GM23338 (cell line): Measurements from ENCODE around the gene FARP1. TPM values are rescaled to one million over a fixed set of nuclear protein-coding genes. Genes with fewer than 3 reads are reported as not detected.

Source experiments
- ATAC-seq: fragments of 200-7000 bp; cut with Tn5 transposase; 3 replicates; pipeline ENCODE4 v1.9.1; 2020
- DNase-seq: peaks from one replicate; pipeline ENCODE4 v3.0.0-alpha.2; 2015; ENCODE audit warnings: low spot score
- H2AFZ ChIP-seq: fragments of 200-600 bp; sonication (generic); 2 replicates; pipeline ENCODE4 v1.8.0; 2016; ENCODE audit warnings: antibody characterized with exemption, mild to moderate bottlenecking, moderate library complexity
- H3F3A ChIP-seq: fragments of 200-600 bp; sonication (generic); replicated peaks from 2 replicates; pipeline ENCODE4 v1.8.0; 2017; ENCODE audit warnings: antibody characterized with exemption, mixed run types, low read depth
- H3K27ac ChIP-seq: fragments of 200-600 bp; sonication (generic); 2 replicates; pipeline ENCODE4 v1.6.1; 2016; ENCODE audit warnings: low read depth
- H3K27me3 ChIP-seq: fragments of 200-600 bp; sonication (generic); 2 replicates; pipeline ENCODE4 v1.8.0; 2016; ENCODE audit warnings: mild to moderate bottlenecking, mixed run types, moderate library complexity; ENCODE audit not compliant: insufficient read depth
- H3K36me3 ChIP-seq: fragments of 200-600 bp; sonication (generic); 2 replicates; pipeline ENCODE4 v1.8.0; 2016; ENCODE audit warnings: mild to moderate bottlenecking; ENCODE audit not compliant: insufficient read depth
- H3K4me1 ChIP-seq: fragments of 200-600 bp; sonication (generic); 2 replicates; pipeline ENCODE4 v1.8.0; 2016; ENCODE audit warnings: mild to moderate bottlenecking, moderate library complexity; ENCODE audit not compliant: insufficient read depth
- H3K4me2 ChIP-seq: fragments of 200-600 bp; sonication (generic); 2 replicates; pipeline ENCODE4 v1.7.1; 2017; ENCODE audit warnings: mixed run types
- H3K4me3 ChIP-seq: fragments of 200-600 bp; sonication (generic); 2 replicates; pipeline ENCODE4 v1.6.1; 2016; ENCODE audit warnings: mixed run types
- H3K79me2 ChIP-seq: fragments of 200-600 bp; sonication (generic); replicated peaks from 2 replicates; pipeline ENCODE4 v1.8.0; 2017; ENCODE audit warnings: mild to moderate bottlenecking; ENCODE audit not compliant: insufficient read depth
- H3K9me2 ChIP-seq: fragments of 200-600 bp; sonication (generic); 2 replicates; pipeline ENCODE4 v1.8.0; 2017; ENCODE audit not compliant: insufficient read depth
- H4K20me1 ChIP-seq: fragments of 200-600 bp; sonication (generic); replicated peaks from 2 replicates; pipeline ENCODE4 v1.8.0; 2017; ENCODE audit warnings: mild to moderate bottlenecking; ENCODE audit not compliant: insufficient read depth
- H3K27ac Mint-ChIP-seq: 2 replicates; pipeline ENCODE4 v1.8.0; 2020; ENCODE audit warnings: inconsistent platforms, mild to moderate bottlenecking, moderate library complexity, mixed read lengths
- H3K27me3 Mint-ChIP-seq: 3 replicates; pipeline ENCODE4 v1.8.0; 2022; ENCODE audit warnings: low read depth, mild to moderate bottlenecking, moderate library complexity, mixed read lengths, inconsistent platforms; ENCODE audit not compliant: insufficient read depth, poor library complexity
- H3K36me3 Mint-ChIP-seq: 3 replicates; pipeline ENCODE4 v1.8.0; 2021; ENCODE audit warnings: low read depth, mild to moderate bottlenecking, inconsistent platforms, moderate library complexity, mixed read lengths
- H3K4me1 Mint-ChIP-seq: 3 replicates; pipeline ENCODE4 v1.8.0; 2020; ENCODE audit warnings: mild to moderate bottlenecking, inconsistent platforms, mixed read lengths
- H3K4me3 Mint-ChIP-seq: 3 replicates; pipeline ENCODE4 v1.8.0; 2021; ENCODE audit warnings: moderate library complexity, mild to moderate bottlenecking, inconsistent platforms, mixed read lengths
- H3K9me3 Mint-ChIP-seq: 3 replicates; pipeline ENCODE4 v1.8.0; 2020; ENCODE audit warnings: moderate library complexity, mild to moderate bottlenecking, inconsistent platforms, mixed read lengths
- CREB1 ChIP-seq: fragments of 250-450 bp; sonication (Bioruptor Pico); IDR thresholded peaks from 2 replicates; pipeline ENCODE4 v1.5.0; 2020; ENCODE audit warnings: low read depth, mild to moderate bottlenecking, moderate library complexity
- EZH2 ChIP-seq: fragments of 200-600 bp; sonication (generic); IDR thresholded peaks from one replicate; pipeline ENCODE4 v1.8.0; 2017; ENCODE audit warnings: antibody characterized with exemption, mild to moderate bottlenecking, low read depth; ENCODE audit not compliant: unreplicated experiment
- EZH2phosphoT487 ChIP-seq: fragments of 200-600 bp; sonication (generic); IDR thresholded peaks from one replicate; pipeline ENCODE4 v1.8.1; 2018; ENCODE audit warnings: antibody characterized with exemption; ENCODE audit not compliant: unreplicated experiment
- JUNB ChIP-seq: IDR thresholded peaks from one replicate; pipeline ENCODE4 v1.6.1; 2016; ENCODE audit warnings: antibody characterized with exemption; ENCODE audit not compliant: unreplicated experiment
- POLR2AphosphoS5 ChIP-seq: IDR thresholded peaks from 2 replicates; pipeline ENCODE4 v1.6.1; 2016; ENCODE audit warnings: antibody characterized with exemption, low read depth
- REST ChIP-seq: IDR thresholded peaks from one replicate; pipeline ENCODE4 v1.6.1; 2018; ENCODE audit warnings: antibody characterized with exemption; ENCODE audit not compliant: unreplicated experiment
- STAT1 ChIP-seq: IDR thresholded peaks from one replicate; pipeline ENCODE4 v1.6.1; 2016; ENCODE audit warnings: antibody characterized with exemption; ENCODE audit not compliant: unreplicated experiment
- ZNF114 ChIP-seq: fragments of 250-450 bp; sonication (Bioruptor Pico); IDR thresholded peaks from 2 replicates; pipeline ENCODE4 v1.5.0; 2020; ENCODE audit warnings: mild to moderate bottlenecking, moderate library complexity
- ZNF331 ChIP-seq: fragments of 250-450 bp; sonication (Bioruptor Pico); IDR thresholded peaks from 2 replicates; pipeline ENCODE4 v1.5.0; 2020; ENCODE audit warnings: low read depth, mild to moderate bottlenecking, moderate library complexity
- polyA plus RNA-seq: library from polyadenylated mRNA; unstranded; fragments of >200 nt; fragmentation: Nextera tagmentation; extraction: Ambion mirVana; gene quantifications from 2 replicates; pipeline ENCODE4 v1.2.1, GENCODE V29; 2016
- total RNA-seq: library from RNA; depleted of rRNA; stranded (reverse); fragments of >200 nt; shearing (Covaris generic); gene quantifications from 2 replicates; pipeline ENCODE4 v1.2.3, GENCODE V29; 2014
- TF ChIP-seq, protein P1 (sequence below): IDR thresholded peaks from 2 replicates; pipeline ENCODE4 v1.6.1; 2016; ENCODE audit warnings: antibody characterized with exemption
- TF ChIP-seq, protein P2 (sequence below), 2 experiments: fragments of 200-600 bp in 1 of 2; sonication (generic) in 1 of 2; conservative IDR thresholded peaks; 2 replicates each; pipeline versions ENCODE4 v1.5.1 to v1.6.1; 2016 to 2017; ENCODE audit warnings: antibody characterized with exemption in 2 of 2, low read depth in 2 of 2, mild to moderate bottlenecking in 2 of 2, moderate library complexity in 1 of 2

Gene FARP1
- total and polyA plus RNA-seq, 2 experiments from 2014 or later = 53.6 to 82.5 TPM

GRCh38 chr13:98134901-98135300 is 8.0 kb upstream of the FARP1 start:
- Histone ChIP-seq H3K4me2 (no peak overlapping the region), H3K9me2 (peaks cover 5% of the 10 kb centered on the region; the same call in 1 of the 2 replicates), H3K4me1 (no peaks in the 10 kb centered on the region), H3K4me3 (no peak overlapping the region), H3K79me2 (no peaks in the 10 kb centered on the region), H2AFZ (no peak overlapping the region), H3K27ac (no peak overlapping the region), H3K27me3 (no peaks in the 10 kb centered on the region), H3F3A (no peaks in the 10 kb centered on the region), H4K20me1 (no peaks in the 10 kb centered on the region), H3K36me3 (no peaks in the 10 kb centered on the region)
- ATAC-seq = no peak
- H3K27ac Mint-ChIP-seq = no peak overlapping the region
- H3K4me1 Mint-ChIP-seq = no peaks in the 10 kb centered on the region; the same call in 2 of the 3 replicates
- DNase-seq = no peak
- no peak for TF ChIP-seq JUNB
- TF ChIP-seq REST = no peak
- no peak for TF ChIP-seq EZH2phosphoT487
- TF ChIP-seq POLR2AphosphoS5 = no peak
- no peak for TF ChIP-seq STAT1
- TF ChIP-seq CREB1 (CRISPR knock-in tag) = no peak
- no peak for TF ChIP-seq ZNF114 (CRISPR knock-in tag)
- TF ChIP-seq ZNF331 (CRISPR knock-in tag) = no peak
- TF ChIP-seq, protein P1, sequence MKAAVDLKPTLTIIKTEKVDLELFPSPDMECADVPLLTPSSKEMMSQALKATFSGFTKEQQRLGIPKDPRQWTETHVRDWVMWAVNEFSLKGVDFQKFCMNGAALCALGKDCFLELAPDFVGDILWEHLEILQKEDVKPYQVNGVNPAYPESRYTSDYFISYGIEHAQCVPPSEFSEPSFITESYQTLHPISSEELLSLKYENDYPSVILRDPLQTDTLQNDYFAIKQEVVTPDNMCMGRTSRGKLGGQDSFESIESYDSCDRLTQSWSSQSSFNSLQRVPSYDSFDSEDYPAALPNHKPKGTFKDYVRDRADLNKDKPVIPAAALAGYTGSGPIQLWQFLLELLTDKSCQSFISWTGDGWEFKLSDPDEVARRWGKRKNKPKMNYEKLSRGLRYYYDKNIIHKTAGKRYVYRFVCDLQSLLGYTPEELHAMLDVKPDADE = no peak
- TF ChIP-seq EZH2 = no peak
- TF ChIP-seq, protein P2, sequence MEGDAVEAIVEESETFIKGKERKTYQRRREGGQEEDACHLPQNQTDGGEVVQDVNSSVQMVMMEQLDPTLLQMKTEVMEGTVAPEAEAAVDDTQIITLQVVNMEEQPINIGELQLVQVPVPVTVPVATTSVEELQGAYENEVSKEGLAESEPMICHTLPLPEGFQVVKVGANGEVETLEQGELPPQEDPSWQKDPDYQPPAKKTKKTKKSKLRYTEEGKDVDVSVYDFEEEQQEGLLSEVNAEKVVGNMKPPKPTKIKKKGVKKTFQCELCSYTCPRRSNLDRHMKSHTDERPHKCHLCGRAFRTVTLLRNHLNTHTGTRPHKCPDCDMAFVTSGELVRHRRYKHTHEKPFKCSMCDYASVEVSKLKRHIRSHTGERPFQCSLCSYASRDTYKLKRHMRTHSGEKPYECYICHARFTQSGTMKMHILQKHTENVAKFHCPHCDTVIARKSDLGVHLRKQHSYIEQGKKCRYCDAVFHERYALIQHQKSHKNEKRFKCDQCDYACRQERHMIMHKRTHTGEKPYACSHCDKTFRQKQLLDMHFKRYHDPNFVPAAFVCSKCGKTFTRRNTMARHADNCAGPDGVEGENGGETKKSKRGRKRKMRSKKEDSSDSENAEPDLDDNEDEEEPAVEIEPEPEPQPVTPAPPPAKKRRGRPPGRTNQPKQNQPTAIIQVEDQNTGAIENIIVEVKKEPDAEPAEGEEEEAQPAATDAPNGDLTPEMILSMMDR (conservative IDR thresholded peaks at IDR 0.05; ENCODE audit: low read depth in 2 of 2) = no peak
- no peaks in the 10 kb centered on the region for H3K36me3 Mint-ChIP-seq
- H3K27me3 Mint-ChIP-seq = peaks cover 6% of the 10 kb centered on the region
- no peaks in the 10 kb centered on the region for H3K9me3 Mint-ChIP-seq
- H3K4me3 Mint-ChIP-seq = no peak overlapping the region
